H1 (cell line): ENCODE data around the gene TAMM41. TPM values are rescaled to one million over a fixed set of nuclear protein-coding genes. Genes with fewer than 3 reads are reported as not detected.

Source experiments
- CTCF ChIA-PET: fragments of 300-600 bp; sonication (Branson Sonifier 250); formaldehyde crosslinking; loops from one replicate; lab custom pipeline; 2021; ENCODE audit not compliant: partially characterized antibody; lab: Charles Lee
- POLR2A ChIA-PET: fragments of 300-600 bp; sonication (Branson Sonifier 250); formaldehyde crosslinking; loops from one replicate; lab custom pipeline; 2021; ENCODE audit warnings: inconsistent platforms; ENCODE audit not compliant: partially characterized antibody; lab: Charles Lee
- DNase-seq, 2 experiments: peaks; one replicate each; pipeline versions ENCODE4 v3.0.0 to v3.0.0-alpha.2; 2010 to 2022; ENCODE audit warnings: low spot score in 2 of 2, low read depth in 1 of 2, mixed read lengths in 1 of 2
- FAIRE-seq: peaks from 2 replicates; lab custom pipeline; 2011; peaks lifted over from hg19 to GRCh38; lab: Jason Lieb, UNC
- H2AFZ ChIP-seq: 2 replicates; pipeline ENCODE4 v1.8.1; 2012; ENCODE audit warnings: low read length, inconsistent platforms
- H2AK5ac ChIP-seq: 2 replicates; pipeline ENCODE4 v1.6.1; 2013; ENCODE audit warnings: low read depth, low read length
- H2BK120ac ChIP-seq: replicated peaks from 2 replicates; pipeline ENCODE3; 2013; ENCODE audit warnings: low read depth, low read length, inconsistent platforms
- H2BK12ac ChIP-seq: 2 replicates; pipeline ENCODE4 v1.6.1; 2013; ENCODE audit warnings: low read depth, low read length
- H2BK15ac ChIP-seq: 2 replicates; pipeline ENCODE4 v1.6.1; 2013; ENCODE audit warnings: low read length
- H2BK20ac ChIP-seq: 2 replicates; pipeline ENCODE4 v1.6.1; 2013; ENCODE audit warnings: low read length
- H2BK5ac ChIP-seq: 2 replicates; pipeline ENCODE4 v1.6.1; 2013; ENCODE audit warnings: low read depth, low read length
- H3K14ac ChIP-seq: 2 replicates; pipeline ENCODE4 v1.6.1; 2013; ENCODE audit warnings: inconsistent platforms; ENCODE audit not compliant: insufficient read length
- H3K18ac ChIP-seq: 2 replicates; pipeline ENCODE4 v1.6.1; 2013; ENCODE audit warnings: low read length; ENCODE audit errors: extremely low read depth
- H3K23ac ChIP-seq: 2 replicates; pipeline ENCODE4 v1.6.1; 2013; ENCODE audit warnings: inconsistent platforms; ENCODE audit not compliant: insufficient read length
- H3K23me2 ChIP-seq: 2 replicates; pipeline ENCODE4 v1.6.1; 2013; ENCODE audit warnings: low read depth, low read length
- H3K27ac ChIP-seq: 2 replicates; pipeline ENCODE4 v1.6.1; 2011; ENCODE audit warnings: low read depth, low read length, inconsistent platforms
- H3K27me3 ChIP-seq, 4 experiments: replicated peaks in 1 of 4; 1 replicate in 1 of 4; 2 replicates in 3 of 4; pipeline versions ENCODE4 v1.6.1 to v1.8.1; 2011 to 2013; ENCODE audit warnings: low read length in 3 of 4, mild to moderate bottlenecking in 3 of 4, inconsistent platforms in 2 of 4, mixed read lengths in 2 of 4, moderate library complexity in 1 of 4; ENCODE audit not compliant: control insufficient read depth in 3 of 4, insufficient read depth in 3 of 4; ENCODE audit errors: extremely low read depth in 1 of 4
- H3K36me3 ChIP-seq, 4 experiments: 2 replicates each; pipeline versions ENCODE4 v1.6.1 to v1.8.1; 2011 to 2013; ENCODE audit warnings: mild to moderate bottlenecking in 4 of 4, low read length in 3 of 4, moderate library complexity in 2 of 4, control low read depth in 1 of 4, inconsistent platforms in 1 of 4; ENCODE audit not compliant: insufficient read depth in 4 of 4, control insufficient read depth in 2 of 4
- H3K4ac ChIP-seq: replicated peaks from 2 replicates; pipeline ENCODE3; 2013; ENCODE audit warnings: low read length, low read depth, mixed read lengths, inconsistent platforms; ENCODE audit not compliant: insufficient read length
- H3K4me1 ChIP-seq, 4 experiments: replicated peaks in 1 of 4; 1 replicate in 1 of 4; 2 replicates in 3 of 4; pipeline versions ENCODE4 v1.6.1 to v1.8.1; 2011 to 2013; ENCODE audit warnings: low read length in 3 of 4, inconsistent platforms in 2 of 4, mixed read lengths in 1 of 4; ENCODE audit not compliant: insufficient read depth in 4 of 4, control insufficient read depth in 3 of 4
- H3K4me2 ChIP-seq, 2 experiments: 2 replicates each; pipeline versions ENCODE4 v1.6.1 to v1.8.1; 2011 to 2013; ENCODE audit warnings: low read depth in 2 of 2, low read length in 2 of 2, control low read depth in 1 of 2, inconsistent platforms in 1 of 2, mild to moderate bottlenecking in 1 of 2; ENCODE audit not compliant: insufficient read depth in 1 of 2
- H3K4me3 ChIP-seq, 4 experiments: fragments of 200-600, 300-600 bp in 1 of 4; sonication (generic), shearing (Covaris generic), sonication (Bioruptor Twin) in 1 of 4; 2 replicates each; pipeline versions ENCODE4 v1.5.1 to v1.8.1; 2011 to 2016; ENCODE audit warnings: low read length in 4 of 4, low read depth in 3 of 4, control low read depth in 2 of 4, inconsistent platforms in 2 of 4, mild to moderate bottlenecking in 2 of 4, mixed read lengths in 1 of 4, moderate library complexity in 1 of 4; ENCODE audit not compliant: insufficient read depth in 2 of 4; ENCODE audit errors: extremely low read depth in 1 of 4
- H3K56ac ChIP-seq: replicated peaks from 2 replicates; pipeline ENCODE3; 2013; ENCODE audit warnings: low read depth, mild to moderate bottlenecking, mixed read lengths, low read length, inconsistent platforms; ENCODE audit not compliant: insufficient read length
- H3K79me1 ChIP-seq: 2 replicates; pipeline ENCODE4 v1.6.1; 2013; ENCODE audit warnings: low read depth, low read length, control low read depth
- H3K79me2 ChIP-seq, 2 experiments: 2 replicates each; pipeline versions ENCODE4 v1.6.1 to v1.8.1; 2012 to 2013; ENCODE audit warnings: low read length in 2 of 2, mild to moderate bottlenecking in 2 of 2, inconsistent platforms in 1 of 2; ENCODE audit not compliant: insufficient read depth in 2 of 2, control insufficient read depth in 1 of 2
- H3K9ac ChIP-seq, 4 experiments: replicated peaks in 1 of 4; 1 replicate in 1 of 4; 2 replicates in 3 of 4; pipeline versions ENCODE4 v1.6.1 to v1.8.1; 2011 to 2013; ENCODE audit warnings: low read depth in 3 of 4, low read length in 3 of 4, control low read depth in 2 of 4, mild to moderate bottlenecking in 2 of 4, moderate library complexity in 2 of 4, inconsistent platforms in 1 of 4; ENCODE audit errors: extremely low read depth in 1 of 4
- H3K9me3 ChIP-seq, 2 experiments: 2 replicates each; pipeline versions ENCODE4 v1.6.1 to v1.8.1; 2012 to 2013; ENCODE audit warnings: mild to moderate bottlenecking in 2 of 2, moderate library complexity in 2 of 2, control low read depth in 1 of 2, inconsistent platforms in 1 of 2, low read depth in 1 of 2, low read length in 1 of 2, mixed read lengths in 1 of 2; ENCODE audit not compliant: insufficient read depth in 2 of 2
- H4K20me1 ChIP-seq, 2 experiments: replicated peaks in 1 of 2; 2 replicates each; pipeline versions ENCODE3 to v1.8.1; 2011 to 2013; ENCODE audit warnings: inconsistent platforms in 2 of 2, low read length in 2 of 2, mild to moderate bottlenecking in 1 of 2; ENCODE audit not compliant: insufficient read depth in 2 of 2, control insufficient read depth in 1 of 2
- H4K5ac ChIP-seq: 2 replicates; pipeline ENCODE4 v1.6.1; 2013; ENCODE audit warnings: low read length, low read depth, mixed read lengths, inconsistent platforms; ENCODE audit not compliant: insufficient read length
- H4K8ac ChIP-seq: 2 replicates; pipeline ENCODE4 v1.8.0; 2013; ENCODE audit warnings: mild to moderate bottlenecking, moderate library complexity, low read length, inconsistent platforms; ENCODE audit not compliant: insufficient read depth; ENCODE audit errors: extremely low read depth
- H4K91ac ChIP-seq: replicated peaks from 2 replicates; pipeline ENCODE3; 2013; ENCODE audit warnings: low read length, mixed read lengths, inconsistent platforms; ENCODE audit not compliant: insufficient read length
- EZH2 ChIP-seq: fragments of 200-600 bp; sonication (generic); IDR thresholded peaks from 2 replicates; pipeline ENCODE4 v1.7.1; 2012; ENCODE audit warnings: low read depth, mild to moderate bottlenecking, moderate library complexity, low read length, inconsistent platforms; ENCODE audit not compliant: severe bottlenecking
- JUN ChIP-seq: IDR thresholded peaks from 2 replicates; pipeline ENCODE4 v1.6.1; 2011; ENCODE audit warnings: low read depth, mild to moderate bottlenecking, improper control_type of control experiment, low read length
- SIX5 ChIP-seq: IDR thresholded peaks from 2 replicates; pipeline ENCODE4 v1.6.1; 2011; ENCODE audit warnings: mild to moderate bottlenecking, low read depth, low read length
- WGBS, 2 experiments: shearing (Covaris generic) in 1 of 2; methylation state at CpG; one replicate each; pipeline versions ENCODE4 v1.1.6 to v1.1.7; 2013 to 2015; ENCODE audit warnings: low lambda C conversion rate in 2 of 2, mixed read lengths in 2 of 2, inconsistent platforms in 1 of 2, low coverage in 1 of 2, missing lambda C conversion rate in 1 of 2; ENCODE audit not compliant: insufficient replicate concordance in 2 of 2, insufficient coverage in 1 of 2, insufficient read length in 1 of 2; ENCODE audit errors: extremely low coverage in 1 of 2, missing lambda C conversion rate in 1 of 2; 5-methylcytosine and 5-hydroxymethylcytosine counted together
- polyA plus RNA-seq, 7 experiments: library from polyadenylated mRNA; depleted of rRNA in 3 of 7; stranded (reverse) in 5 of 7; unstranded in 2 of 7; fragments of >200 nt in 5 of 7; fragments of 200-250 nt in 2 of 7; gene quantifications; 1 replicate in 5 of 7; 2 replicates in 1 of 7; 4 replicates in 1 of 7; pipeline versions ENCODE4 v1.2.1 to v1.2.3, GENCODE V29; 2011 to 2013; ENCODE audit warnings: missing spikeins in 2 of 7, mixed read lengths in 2 of 7
- total RNA-seq: library from RNA; stranded (reverse); fragmentation: NEBNext Ultra II Directional; extraction: Animal tissue kit (Norgen Biotek cat#: 25700); gene quantifications from 2 replicates; pipeline ENCODE4 v1.2.1, GENCODE V29; 2021

The TAMM41 gene
- total and polyA plus RNA-seq, 2 of the 8 experiments (the other 6 are each of a cell fraction or from before 2014, with no cell fraction given): 16.9 to 22.5 TPM

- FAIRE-seq (no peak), DNase-seq (no peak)
- Histone ChIP-seq H3K27ac (no peak overlapping the region), H4K91ac (no peak overlapping the region), H3K4me3 (no peak overlapping the region), H2AK5ac (no peak overlapping the region), H3K23ac (no peak overlapping the region), H3K4ac (no peak overlapping the region), H2BK20ac (no peak overlapping the region), H3K9ac (no peak overlapping the region), H3K79me2 (no peaks in the 10 kb centered on the region), H2BK12ac (no peak overlapping the region), H4K8ac (no peak overlapping the region), H3K14ac (no peak overlapping the region), H3K23me2 (no peaks in the 10 kb centered on the region), H3K18ac (no peak overlapping the region), H3K4me2 (no peak overlapping the region), H2BK15ac (no peak overlapping the region), H4K20me1 (no peaks in the 10 kb centered on the region), H3K36me3 (no peaks in the 10 kb centered on the region), H2AFZ (no peak overlapping the region), H2BK5ac (no peak overlapping the region), H4K5ac (no peak overlapping the region), H3K4me1 (no peaks in the 10 kb centered on the region)
- 90% methylated on average over 1 of the region's 1 CpG; no CpG with 5 or more reads in 1 of the 2 experiments for WGBS, 2 experiments
- ChIA-PET POLR2A (interaction anchor here (1.4 kb wide), 1 partner anchor 10 kb away, joined by 3 read pairs; no protein-coding TSS in a partner anchor), CTCF (interaction anchor here (0.6 to 2.2 kb wide), 3 partner anchors 9 to 19 kb away, joined by 3 to 9 read pairs (median 4); no protein-coding TSS in a partner anchor)
- TF ChIP-seq EZH2 (no peak), JUN (no peak), SIX5 (no peak)
- TF ChIP-seq, all 59 proteins: peak for 0
- Histone ChIP-seq H3K56ac (no peak overlapping the region), H2BK120ac (no peak overlapping the region), H3K9me3 (no peaks in the 10 kb centered on the region), H3K27me3 (no peaks in the 10 kb centered on the region), H3K79me1 (no peaks in the 10 kb centered on the region)
Observed at GRCh38 chr3:11780341-11780740, 66.3 kb downstream of the TAMM41 start.
